K562 (cell line): ENCODE results near the gene CD72. TPM values are rescaled to one million over a fixed set of nuclear protein-coding genes. Genes with fewer than 3 reads are reported as not detected.

Source experiments
- ARHGAP35 ChIP-seq: fragments of 450-650 bp; IDR thresholded peaks from 2 replicates; pipeline ENCODE4 v1.6.1; 2018; ENCODE audit not compliant: partially characterized antibody
- CCNT2 ChIP-seq: IDR thresholded peaks from 2 replicates; pipeline ENCODE4 v1.6.1; 2011; ENCODE audit warnings: borderline replicate concordance, low read depth, mild to moderate bottlenecking, moderate library complexity, mixed read lengths, low read length; ENCODE audit not compliant: insufficient read length; ENCODE audit errors: extremely low read depth
- CTCF ChIP-seq, 3 experiments: IDR thresholded peaks in 2 of 3; conservative IDR thresholded peaks in 1 of 3; 2 replicates each; pipeline ENCODE4 v1.5.1; 2011 to 2012; ENCODE audit warnings: low read length in 3 of 3, mild to moderate bottlenecking in 3 of 3, control low read depth in 2 of 3, improper control_type of control experiment in 1 of 3, inconsistent platforms in 1 of 3, low read depth in 1 of 3, mixed read lengths in 1 of 3, moderate library complexity in 1 of 3; ENCODE audit not compliant: insufficient read depth in 2 of 3
- DEAF1 ChIP-seq: fragments of 450-650 bp; formaldehyde crosslinking; IDR thresholded peaks from 2 replicates; pipeline ENCODE4 v1.4.0; 2020; ENCODE audit warnings: mild to moderate bottlenecking, moderate library complexity
- KDM2B ChIP-seq: fragments of 250-450 bp; sonication (Bioruptor Pico); IDR thresholded peaks from 2 replicates; pipeline ENCODE4 v1.8.0; 2021; ENCODE audit warnings: mild to moderate bottlenecking, moderate library complexity
- MNT ChIP-seq, 2 experiments: fragments of 450-650 bp; conservative IDR thresholded peaks; 2 replicates each; pipeline ENCODE4 v1.6.1; 2017; ENCODE audit warnings: mild to moderate bottlenecking in 2 of 2, moderate library complexity in 2 of 2
- MYC ChIP-seq, 2 experiments: fragments of 250-450 bp in 1 of 2; sonication (Bioruptor Pico) in 1 of 2; IDR thresholded peaks; 2 replicates each; pipeline versions ENCODE4 v1.5.1 to v1.6.1; 2012 to 2021; ENCODE audit warnings: low read depth in 2 of 2, borderline replicate concordance in 1 of 2, improper control_type of control experiment in 1 of 2, low read length in 1 of 2, mild to moderate bottlenecking in 1 of 2, moderate library complexity in 1 of 2
- NKRF ChIP-seq: fragments of 450-650 bp; IDR thresholded peaks from 2 replicates; pipeline ENCODE4 v1.6.1; 2016; ENCODE audit warnings: borderline replicate concordance
- PHB2 ChIP-seq: fragments of 450-650 bp; IDR thresholded peaks from 2 replicates; pipeline ENCODE4 v1.6.1; 2017; ENCODE audit warnings: low read depth
- RBFOX2 ChIP-seq: fragments of 200-400 bp; formaldehyde crosslinking; IDR thresholded peaks from 2 replicates; pipeline ENCODE4 v1.6.1; 2017; ENCODE audit warnings: low read depth, mild to moderate bottlenecking, low read length, moderate library complexity
- RFX1 ChIP-seq: fragments of 450-650 bp; IDR thresholded peaks from 2 replicates; pipeline ENCODE4 v1.6.1; 2016; ENCODE audit warnings: mild to moderate bottlenecking, moderate library complexity
- RREB1 ChIP-seq: fragments of 250-450 bp; sonication (Bioruptor Pico); IDR thresholded peaks from 2 replicates; pipeline ENCODE4 v1.4.0; 2020
- polyA plus RNA-seq, 8 experiments: library from polyadenylated mRNA; depleted of rRNA in 4 of 8; stranded (reverse) in 5 of 8; unstranded in 3 of 8; fragments of >200 nt; fragmentation: Nextera tagmentation in 2 of 8; fragmentation: Illumina TruSeq in 1 of 8; extraction: Ambion mirVana in 2 of 8; extraction: Trizol in 1 of 8; gene quantifications; 2 replicates each; pipeline versions ENCODE4 v1.2.1 to v1.2.3, GENCODE V29; 2011 to 2014; ENCODE audit warnings: inconsistent platforms in 1 of 8, missing spikeins in 1 of 8
- total RNA-seq, 7 experiments: library from RNA; depleted of rRNA in 6 of 7; stranded (reverse); fragments of >200 nt in 6 of 7; fragmentation: Illumina TruSeq in 2 of 7; extraction: Trizol in 2 of 7; gene quantifications; 2 replicates each; pipeline versions ENCODE4 v1.2.1 to v1.2.3, GENCODE V29; 2011 to 2021; ENCODE audit warnings: low replicate concordance in 1 of 7

CD72 gene
- total and polyA plus RNA-seq, 9 of the 15 experiments (the other 6 are each of a cell fraction or from before 2014, with no cell fraction given), result 0.11 to 0.78 (median 0.27) TPM; not detected in 1

- TF ChIP-seq ARHGAP35 (no peak), DEAF1 (CRISPR knock-in tag) (peak; percentile 31; the same call in 1 of the 2 replicates), RBFOX2 (peak; percentile 87), MNT (conservative IDR thresholded peaks at IDR 0.05) (peak; percentile 24 to 55; a peak in 1 of 4 replicates), RREB1 (CRISPR knock-in tag) (0 out of 2 replicates have a peak, but pooled peaks have one; percentile 23), KDM2B (CRISPR knock-in tag) (no peak), RFX1 (no peak), CCNT2 (peak; percentile 52), PHB2 (no peak), CTCF (IDR thresholded peaks at IDR 0.05 in 2 of 3, conservative IDR thresholded peaks at IDR 0.05 in 1 of 3; ENCODE audit: insufficient read depth in 2 of 3, low read depth in 1 of 3, low read length in 3 of 3) (peak; percentile 84 to 89 (median 87)), MYC (IDR thresholded peaks at IDR 0.05; ENCODE audit: low read depth, low read length) (peak; percentile 25; the same call in 1 of the 2 replicates), MYC (CRISPR knock-in tag; IDR thresholded peaks at IDR 0.05; ENCODE audit: borderline replicate concordance, low read depth) (no peak), NKRF (no peak)
Measured at GRCh38 chr9:35646533-35647265, 28.5 kb upstream of the CD72 start (continued).
